Erythroblast (primary cell): ENCODE data around the gene MSMP.

ENCODE experiments used
- GATA1 ChIP-seq: IDR thresholded peaks from 2 replicates; pipeline ENCODE4 v1.6.1; 2011; ENCODE audit warnings: low read depth, mild to moderate bottlenecking, control low read depth, low read length, moderate library complexity
- POLR2A ChIP-seq: IDR thresholded peaks from 2 replicates; pipeline ENCODE4 v1.6.1; 2011; ENCODE audit warnings: mild to moderate bottlenecking, low read length

DNA sequence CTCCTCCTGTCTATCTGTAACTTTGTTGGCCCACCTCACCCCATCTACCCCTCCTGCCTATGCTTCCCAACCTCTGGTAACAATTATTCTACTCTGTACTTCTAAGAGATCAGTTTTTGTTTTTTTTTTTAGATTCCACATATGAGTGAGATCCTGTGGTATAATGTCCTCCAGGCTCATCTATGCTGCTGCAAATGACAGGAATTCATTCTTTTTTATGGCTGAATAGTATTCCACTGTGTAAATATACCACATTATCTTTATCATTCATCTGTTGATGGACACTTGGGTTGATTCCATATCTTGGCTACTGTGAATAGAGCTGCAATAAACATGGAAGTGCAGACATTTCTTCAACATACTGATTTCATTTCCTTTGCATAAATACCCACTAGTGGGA is 29.3 kb upstream of the MSMP start:
- TF ChIP-seq POLR2A (no peak), GATA1 (no peak)
